ENCODE measurements around the gene UBE2Q1. TPM values are rescaled to one million over a fixed set of nuclear protein-coding genes. Genes with fewer than 3 reads are reported as not detected.

The UBE2Q1 gene
- total RNA-seq, 1 experiment from 2014 or later, result 32.6 TPM

DNA sequence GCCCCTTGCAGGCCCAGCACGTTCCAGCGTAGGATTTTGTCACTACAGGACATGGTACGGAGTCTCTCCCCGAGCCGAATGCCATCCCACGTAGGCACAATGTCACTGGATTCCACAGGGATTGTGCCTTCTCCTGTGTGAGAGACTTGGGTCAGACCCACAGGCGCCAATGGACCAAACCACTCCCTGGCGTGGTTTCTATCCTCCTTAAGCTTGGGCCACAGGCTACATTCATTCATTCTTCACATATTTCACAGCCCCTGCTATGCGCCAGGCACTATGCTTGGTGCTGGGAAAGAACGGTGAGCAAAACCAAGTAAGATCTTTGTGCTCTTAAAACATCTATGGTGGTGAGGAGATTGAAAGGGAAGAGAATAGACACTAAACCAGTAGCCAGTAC is 27.8 kb upstream of the UBE2Q1 start:
- no peak overlapping the region for H3K27ac ChIP-seq
- no peak for DNase-seq
- H3K27me3 ChIP-seq, result no peaks in the 10 kb centered on the region
- peaks cover 22% of the 10 kb centered on the region for H3K4me1 ChIP-seq
- peaks cover 77% of the 10 kb centered on the region for H3K36me3 ChIP-seq
- H3K9me3 ChIP-seq (replicated peaks), result no peaks in the 10 kb centered on the region
- H3K4me3 ChIP-seq, result no peak overlapping the region

DNA sequence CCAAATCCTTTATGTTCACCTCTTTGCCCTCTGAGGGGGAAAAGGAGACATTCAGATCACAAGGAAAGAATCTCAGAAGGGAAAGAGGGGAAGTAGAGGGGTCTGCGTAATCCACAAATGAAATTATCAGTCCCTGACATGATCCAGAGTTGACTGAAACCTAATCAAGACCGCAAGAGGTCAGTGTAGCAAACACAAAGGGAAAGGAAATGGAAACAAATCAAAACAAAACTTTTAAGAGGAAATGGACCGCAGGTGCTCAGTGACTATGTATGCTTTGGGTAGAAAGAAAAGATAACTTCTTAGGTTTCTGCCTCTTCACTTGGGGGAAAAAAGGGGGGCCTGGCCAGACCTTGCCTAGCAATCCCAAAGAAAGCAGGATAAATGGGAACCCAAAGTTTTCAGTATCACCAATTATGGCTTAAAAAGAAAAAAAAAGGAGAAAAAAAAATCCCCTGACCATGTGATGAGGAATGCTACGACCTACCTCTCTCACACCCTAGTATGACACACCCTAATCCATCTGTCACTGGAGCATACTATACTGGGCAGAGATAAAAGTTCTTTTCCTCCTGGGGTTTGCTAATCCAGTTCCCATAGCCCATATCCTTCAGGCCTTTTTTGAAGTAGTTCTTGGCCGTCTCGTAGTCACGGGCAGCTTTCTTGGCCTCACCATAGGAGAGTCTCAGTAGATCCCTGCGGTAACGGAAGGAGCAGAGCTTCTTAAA is 26.0 kb upstream of the UBE2Q1 start:
- no peak for DNase-seq
- no peaks in the 10 kb centered on the region for H3K27me3 ChIP-seq
- peaks cover 22% of the 10 kb centered on the region for H3K4me1 ChIP-seq
- no peaks in the 10 kb centered on the region for H3K9me3 ChIP-seq (replicated peaks)
- no peak overlapping the region for H3K4me3 ChIP-seq
- H3K36me3 ChIP-seq, result peaks cover 81% of the 10 kb centered on the region
- peak overlapping the region; percentile 26; the same call in 1 of the 2 replicates for H3K27ac ChIP-seq

GRCh38 chr1:154583773-154584172 is 25.3 kb upstream of the UBE2Q1 start:
- DNase-seq, result peak; percentile 79 to 80
- H3K9me3 ChIP-seq (replicated peaks), result no peaks in the 10 kb centered on the region
- peaks cover 26% of the 10 kb centered on the region for H3K4me1 ChIP-seq
- H3K27ac ChIP-seq, result peak overlapping the region; percentile 26
- H3K27me3 ChIP-seq, result no peaks in the 10 kb centered on the region
- H3K36me3 ChIP-seq, result peaks cover 74% of the 10 kb centered on the region
- H3K4me3 ChIP-seq, result no peak overlapping the region

DNA sequence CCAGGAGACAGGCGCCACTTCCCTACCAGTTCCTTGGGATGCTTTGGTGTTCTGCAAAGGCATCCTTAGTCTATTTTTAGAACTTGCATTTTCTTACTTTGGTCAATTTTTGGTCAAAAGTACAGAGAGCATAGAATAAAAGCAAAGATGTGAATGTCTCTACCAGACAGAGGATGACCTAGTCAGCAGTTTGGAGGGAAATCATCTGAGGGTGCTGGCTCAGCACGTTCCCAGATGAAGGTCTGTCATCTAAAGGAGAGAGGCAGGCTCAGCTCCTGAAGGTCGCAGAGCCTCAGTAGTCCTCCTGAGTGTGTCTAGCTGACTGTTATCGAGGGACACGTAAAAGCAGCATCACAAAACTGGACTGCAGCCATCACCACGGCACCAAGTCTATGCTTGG is 24.4 kb upstream of the UBE2Q1 start:
- no peak for DNase-seq
- Histone ChIP-seq H3K9me3 (replicated peaks) (no peaks in the 10 kb centered on the region), H3K27me3 (no peaks in the 10 kb centered on the region), H3K27ac (no peak overlapping the region; the same call in 1 of the 2 replicates), H3K4me1 (peaks cover 33% of the 10 kb centered on the region), H3K4me3 (no peak overlapping the region), H3K36me3 (peaks cover 65% of the 10 kb centered on the region)

GRCh38 chr1:154581766-154582165 is 23.3 kb upstream of the UBE2Q1 start:
- H3K4me1 ChIP-seq, result peaks cover 43% of the 10 kb centered on the region
- no peaks in the 10 kb centered on the region for H3K27me3 ChIP-seq
- H3K4me3 ChIP-seq, result no peak overlapping the region
- no peak for DNase-seq
- no peaks in the 10 kb centered on the region for H3K9me3 ChIP-seq (replicated peaks)
- H3K27ac ChIP-seq, result no peak overlapping the region
- H3K36me3 ChIP-seq, result peaks cover 57% of the 10 kb centered on the region

GRCh38 chr1:154579374-154579773 is 20.9 kb upstream of the UBE2Q1 start:
- no peak overlapping the region for H3K4me3 ChIP-seq

DNA sequence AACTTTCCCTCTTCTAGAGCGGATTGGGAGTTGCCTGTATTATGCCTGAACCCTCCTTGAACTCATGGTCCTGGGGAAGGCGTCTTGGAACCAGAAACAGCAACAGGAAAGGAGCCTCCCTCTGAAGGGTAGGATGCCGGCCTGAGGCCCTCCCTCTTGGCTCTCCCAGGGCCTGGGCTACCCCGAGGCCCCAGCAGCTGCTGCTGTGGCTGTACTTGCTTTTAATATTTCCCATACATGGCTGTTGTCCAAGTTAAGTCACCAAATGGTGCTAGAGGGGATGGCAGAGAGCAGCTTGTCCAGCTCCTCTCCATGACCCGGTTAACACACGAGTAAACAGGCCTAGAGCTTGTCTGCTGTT is 19.6 kb upstream of the UBE2Q1 start:
- peaks cover 24% of the 10 kb centered on the region for H3K36me3 ChIP-seq
- no peaks in the 10 kb centered on the region for H3K27me3 ChIP-seq
- H3K27ac ChIP-seq, result no peak overlapping the region
- peaks cover 43% of the 10 kb centered on the region for H3K4me1 ChIP-seq
- no peak overlapping the region for H3K4me3 ChIP-seq
- no peaks in the 10 kb centered on the region for H3K9me3 ChIP-seq (replicated peaks)
- peak; percentile 59 to 71 for DNase-seq

More at GRCh38 chr1:154579374-154579773, 20.9 kb upstream of the UBE2Q1 start:
- H3K27ac ChIP-seq, result no peak overlapping the region
- no peak for DNase-seq
- H3K36me3 ChIP-seq, result peaks cover 35% of the 10 kb centered on the region
- H3K27me3 ChIP-seq, result no peaks in the 10 kb centered on the region
- H3K4me1 ChIP-seq, result peaks cover 50% of the 10 kb centered on the region
- H3K9me3 ChIP-seq (replicated peaks), result no peaks in the 10 kb centered on the region

- H3K27ac ChIP-seq, result no peak overlapping the region
- peaks cover 40% of the 10 kb centered on the region for H3K4me1 ChIP-seq
- peaks cover 20% of the 10 kb centered on the region for H3K36me3 ChIP-seq
Measured at GRCh38 chr1:154577346-154578057, 19.0 kb upstream of the UBE2Q1 start.

GRCh38 chr1:154575951-154576566 is 17.6 kb upstream of the UBE2Q1 start:
- H3K27me3 ChIP-seq, result no peaks in the 10 kb centered on the region
- peak; percentile 21 to 33 for DNase-seq
- no peaks in the 10 kb centered on the region for H3K9me3 ChIP-seq (replicated peaks)
- H3K4me3 ChIP-seq, result no peak overlapping the region
- peaks cover 40% of the 10 kb centered on the region for H3K4me1 ChIP-seq
- no peak overlapping the region for H3K27ac ChIP-seq
- H3K36me3 ChIP-seq, result peaks cover 17% of the 10 kb centered on the region; the same call in 1 of the 2 replicates

More at GRCh38 chr1:154577346-154578057, 19.0 kb upstream of the UBE2Q1 start:
- no peak for DNase-seq
- Histone ChIP-seq H3K4me3 (no peak overlapping the region), H3K9me3 (replicated peaks) (no peaks in the 10 kb centered on the region), H3K27me3 (no peaks in the 10 kb centered on the region)

DNA sequence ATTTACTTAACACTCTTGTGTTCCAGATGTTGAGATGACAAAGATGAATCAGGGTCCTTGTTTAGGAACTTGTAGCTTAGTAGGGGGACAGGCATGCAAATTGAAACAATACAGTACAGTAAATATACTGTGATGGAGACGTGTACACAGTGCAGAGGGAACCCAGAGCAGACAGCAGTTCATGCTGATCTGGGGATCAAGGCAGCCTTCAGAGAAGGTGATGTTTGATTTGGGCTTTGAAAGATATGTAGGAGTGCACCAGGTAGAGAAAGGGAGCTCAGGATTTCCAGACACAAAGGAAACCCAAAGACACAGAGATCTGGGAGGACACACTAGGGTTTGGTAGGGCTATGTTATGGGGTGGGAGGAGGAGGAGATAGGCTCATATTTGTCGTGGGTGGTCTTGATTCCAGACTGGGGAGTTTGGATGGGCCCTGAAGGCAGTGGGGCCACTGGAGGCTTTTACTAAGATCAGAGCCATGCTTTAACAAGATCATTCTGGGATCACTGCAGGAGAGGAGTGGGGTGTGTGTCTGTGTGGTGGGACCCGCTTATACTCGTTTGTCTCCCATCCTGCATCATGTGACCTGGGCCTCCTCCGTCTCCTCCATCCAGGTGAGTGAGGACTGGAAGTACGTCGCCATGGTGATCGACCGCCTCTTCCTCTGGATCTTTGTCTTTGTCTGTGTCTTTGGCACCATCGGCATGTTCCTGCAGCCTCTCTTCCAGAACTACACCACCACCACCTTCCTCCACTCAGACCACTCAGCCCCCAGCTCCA is 16.9 kb upstream of the UBE2Q1 start:
- Histone ChIP-seq H3K9me3 (replicated peaks) (no peaks in the 10 kb centered on the region), H3K36me3 (peaks cover 9% of the 10 kb centered on the region; the same call in 1 of the 2 replicates), H3K27ac (no peak overlapping the region), H3K27me3 (no peaks in the 10 kb centered on the region), H3K4me1 (peaks cover 40% of the 10 kb centered on the region), H3K4me3 (no peak overlapping the region)
- DNase-seq, result no peak

- H3K9me3 ChIP-seq (replicated peaks), result no peaks in the 10 kb centered on the region
- peaks cover 40% of the 10 kb centered on the region for H3K4me1 ChIP-seq
- DNase-seq, result peak; percentile 60 to 69
- no peaks in the 10 kb centered on the region for H3K27me3 ChIP-seq
- H3K36me3 ChIP-seq, result peaks cover 3% of the 10 kb centered on the region; the same call in 1 of the 2 replicates
- H3K27ac ChIP-seq, result no peak overlapping the region
- H3K4me3 ChIP-seq, result no peak overlapping the region
Measured at GRCh38 chr1:154574716-154575115, 16.3 kb upstream of the UBE2Q1 start.

- no peak overlapping the region for H3K4me3 ChIP-seq
- no peaks in the 10 kb centered on the region for H3K36me3 ChIP-seq
- H3K27me3 ChIP-seq, result no peaks in the 10 kb centered on the region
- no peaks in the 10 kb centered on the region for H3K9me3 ChIP-seq (replicated peaks)
- H3K27ac ChIP-seq, result no peak overlapping the region
- H3K4me1 ChIP-seq, result peaks cover 31% of the 10 kb centered on the region
- DNase-seq, result no peak
Measured at GRCh38 chr1:154573168-154573510, 14.7 kb upstream of the UBE2Q1 start.

DNA sequence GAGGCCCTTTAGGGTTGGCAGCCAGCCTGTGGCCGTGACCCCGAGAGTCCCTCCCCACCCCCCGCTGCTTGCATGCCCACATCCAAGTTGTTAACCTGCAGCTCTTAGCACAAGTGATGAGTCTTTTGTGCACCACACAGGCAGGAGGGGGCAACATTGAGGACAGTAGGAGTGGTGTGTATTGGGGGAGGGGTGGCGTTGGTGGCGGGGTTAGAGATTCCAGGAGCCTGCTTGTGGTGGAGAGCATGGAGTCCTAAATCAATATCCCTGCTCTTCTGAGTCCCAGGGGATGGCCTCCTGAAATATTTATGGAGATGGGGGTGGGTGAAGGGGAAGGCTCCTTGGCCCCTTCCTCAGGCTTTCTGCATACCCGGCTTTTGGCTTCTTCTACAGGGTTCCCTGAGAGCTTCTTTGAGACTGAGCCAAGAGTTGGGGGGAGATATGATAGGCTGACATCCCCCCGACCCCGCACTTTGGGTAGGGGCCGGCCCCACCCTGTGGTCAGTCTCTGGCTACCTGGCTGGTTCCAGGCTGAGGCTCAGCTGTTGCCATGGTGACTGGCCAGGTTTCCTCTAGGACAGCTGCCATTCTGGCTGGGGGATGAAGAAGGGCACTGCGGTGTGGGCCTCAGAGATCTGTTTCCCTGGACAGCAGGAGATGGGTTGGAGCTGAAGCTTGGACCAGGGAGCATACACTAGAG is 14.2 kb upstream of the UBE2Q1 start:
- DNase-seq, result peak; percentile 20 to 28
- Histone ChIP-seq H3K27me3 (no peaks in the 10 kb centered on the region), H3K9me3 (replicated peaks) (no peaks in the 10 kb centered on the region), H3K4me3 (no peak overlapping the region), H3K27ac (no peak overlapping the region), H3K36me3 (no peaks in the 10 kb centered on the region), H3K4me1 (peaks cover 27% of the 10 kb centered on the region)

DNA sequence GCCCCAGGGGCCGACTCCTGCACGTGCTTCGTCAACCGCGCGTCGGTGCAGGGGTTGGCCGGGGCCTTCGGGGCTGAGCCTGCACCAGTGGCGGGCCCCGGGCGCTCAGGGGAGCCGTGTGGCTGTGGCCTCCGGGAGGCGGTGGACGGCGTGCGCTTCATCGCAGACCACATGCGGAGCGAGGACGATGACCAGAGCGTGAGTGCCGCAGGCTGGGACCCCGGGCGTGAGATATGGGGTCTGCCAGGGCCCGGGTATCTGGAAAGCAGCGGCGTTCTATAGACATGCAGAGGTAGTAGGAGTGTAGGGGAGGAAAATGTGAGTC is 13.5 kb upstream of the UBE2Q1 start:
- no peaks in the 10 kb centered on the region for H3K27me3 ChIP-seq
- H3K36me3 ChIP-seq, result no peaks in the 10 kb centered on the region
- no peak overlapping the region for H3K4me3 ChIP-seq
- no peak for DNase-seq
- no peaks in the 10 kb centered on the region for H3K9me3 ChIP-seq (replicated peaks)
- peaks cover 22% of the 10 kb centered on the region; the same call in 1 of the 2 replicates for H3K4me1 ChIP-seq
- no peak overlapping the region for H3K27ac ChIP-seq

Measured in SJCRH30 (cell line).